B cell (primary cell): ENCODE measurements around the gene ACSF2. TPM values are rescaled to one million over a fixed set of nuclear protein-coding genes. Genes with fewer than 3 reads are reported as not detected.
"Not testable (repeated sequence)": the region's sequence is repeated elsewhere in the genome, so short reads cannot be mapped to it uniquely, and the experiment has no call there.

ENCODE experiments used
- ATAC-seq: fragments of 200-7000 bp; cut with Tn5 transposase; one replicate; pipeline ENCODE4 v1.10.0; 2021; ENCODE audit warnings: low read depth, mild to moderate bottlenecking, moderate number of reproducible peaks, moderate library complexity
- CTCF ChIA-PET: fragments of 350-600 bp; sonication (Branson Sonifier 250); formaldehyde crosslinking; loops from one replicate; lab custom pipeline; 2021; ENCODE audit warnings: antibody characterized with exemption, inconsistent platforms; lab: Charles Lee
- POLR2A ChIA-PET: fragments of 350-600 bp; sonication (Branson Sonifier 250); formaldehyde crosslinking; loops from one replicate; lab custom pipeline; 2021; ENCODE audit warnings: antibody characterized with exemption; lab: Charles Lee
- DNase-seq: peaks from one replicate; pipeline ENCODE4 v3.0.0; 2013
- H2AFZ ChIP-seq: 2 replicates; pipeline ENCODE4 v1.6.1; 2012; ENCODE audit warnings: mild to moderate bottlenecking, low read depth, low read length; ENCODE audit not compliant: insufficient read depth, poor library complexity, severe bottlenecking
- H3K27ac ChIP-seq, 2 donors: 1 replicate in 1 of 2; 2 replicates in 1 of 2; pipeline ENCODE4 v1.5.1; 2012 to 2013; ENCODE audit warnings: low read length in 2 of 2, mild to moderate bottlenecking in 2 of 2, moderate library complexity in 1 of 2
- H3K27me3 ChIP-seq, 4 experiments: fragments of 200-600 bp in 1 of 4; sonication (generic) in 1 of 4; replicated peaks in 1 of 4; 1 replicate in 2 of 4; 2 replicates in 2 of 4; pipeline versions ENCODE4 v1.6.1 to v1.7.0; 2013 to 2016; ENCODE audit warnings: low read length in 3 of 4, mild to moderate bottlenecking in 2 of 4, mixed read lengths in 1 of 4, moderate library complexity in 1 of 4; ENCODE audit not compliant: insufficient read depth in 4 of 4, control insufficient read depth in 3 of 4; ENCODE audit errors: control extremely low read depth in 1 of 4
- H3K36me3 ChIP-seq, 2 experiments: replicated peaks in 1 of 2; 1 replicate in 1 of 2; 2 replicates in 1 of 2; pipeline versions ENCODE4 v1.6.1 to v1.7.1; 2013; ENCODE audit warnings: low read length in 1 of 2; ENCODE audit not compliant: insufficient read depth in 2 of 2, control insufficient read depth in 1 of 2; ENCODE audit errors: control extremely low read depth in 1 of 2, extremely low read depth in 1 of 2
- H3K4me1 ChIP-seq, 2 donors: fragments of 200-600 bp in 1 of 2; sonication (generic) in 1 of 2; 1 replicate in 1 of 2; 2 replicates in 1 of 2; pipeline versions ENCODE4 v1.5.1 to v1.6.1; 2013 to 2017; ENCODE audit warnings: low read length in 2 of 2; ENCODE audit not compliant: control insufficient read depth in 2 of 2, insufficient read depth in 2 of 2
- H3K4me2 ChIP-seq: replicated peaks from 2 replicates; pipeline ENCODE3; 2012; ENCODE audit warnings: mild to moderate bottlenecking, low read depth, low read length; ENCODE audit not compliant: poor library complexity, severe bottlenecking
- H3K4me3 ChIP-seq, 5 experiments: fragments of 200-600 bp in 1 of 5; sonication (generic) in 1 of 5; 1 replicate in 3 of 5; 2 replicates in 2 of 5; pipeline versions ENCODE4 v1.5.1 to v1.7.0; 2011 to 2016; ENCODE audit warnings: low read length in 4 of 5, mild to moderate bottlenecking in 4 of 5, low read depth in 2 of 5, control low read depth in 1 of 5, moderate library complexity in 1 of 5; ENCODE audit not compliant: insufficient read depth in 1 of 5; ENCODE audit errors: control extremely low read depth in 1 of 5, extremely low read depth in 1 of 5
- H3K79me2 ChIP-seq: fragments of 200-600 bp; sonication (generic); one replicate; pipeline ENCODE4 v1.6.0; 2016; ENCODE audit warnings: low read length; ENCODE audit not compliant: control insufficient read depth, insufficient read depth
- H3K9ac ChIP-seq: fragments of 200-600 bp; sonication (generic); 2 replicates; pipeline ENCODE4 v1.6.1; 2017; ENCODE audit warnings: mild to moderate bottlenecking, low read length, moderate library complexity
- H3K9me3 ChIP-seq, 3 donors: one replicate each; pipeline versions ENCODE4 v1.6.1 to v1.7.1; 2013; ENCODE audit warnings: low read length in 2 of 3; ENCODE audit not compliant: control insufficient read depth in 2 of 3, insufficient read depth in 1 of 3; ENCODE audit errors: control extremely low read depth in 1 of 3
- H4K20me1 ChIP-seq: 2 replicates; pipeline ENCODE4 v1.6.0; 2012; ENCODE audit warnings: mild to moderate bottlenecking, low read length; ENCODE audit not compliant: insufficient read depth, control insufficient read depth, poor library complexity, severe bottlenecking
- H3K27ac Mint-ChIP-seq: one replicate; pipeline ENCODE4 v1.8.0; 2021; ENCODE audit warnings: mixed read lengths
- H3K27me3 Mint-ChIP-seq: one replicate; pipeline ENCODE4 v1.8.0; 2021; ENCODE audit warnings: mixed read lengths
- H3K4me1 Mint-ChIP-seq: one replicate; pipeline ENCODE4 v1.8.0; 2021; ENCODE audit warnings: mixed read lengths
- H3K4me3 Mint-ChIP-seq: one replicate; pipeline ENCODE4 v1.8.0; 2021; ENCODE audit warnings: mixed read lengths
- H3K9me3 Mint-ChIP-seq: one replicate; pipeline ENCODE4 v1.8.0; 2022; ENCODE audit warnings: mixed read lengths; ENCODE audit not compliant: insufficient read depth
- CTCF ChIP-seq: fragments of 200-600 bp; IDR thresholded peaks from one replicate; pipeline ENCODE4 v1.8.0; 2022; ENCODE audit warnings: antibody characterized with exemption, mild to moderate bottlenecking
- EZH2 ChIP-seq: IDR thresholded peaks from 2 replicates; pipeline ENCODE4 v1.6.1; 2012; ENCODE audit warnings: borderline replicate concordance, low read depth, mild to moderate bottlenecking, moderate library complexity, low read length; ENCODE audit not compliant: insufficient read depth, poor library complexity, severe bottlenecking
- WGBS: methylation state at CpG from one replicate; pipeline ENCODE4 v1.1.5; 2013; ENCODE audit warnings: missing lambda C conversion rate; ENCODE audit not compliant: insufficient coverage; 5-methylcytosine and 5-hydroxymethylcytosine counted together
- intact Hi-C: fragments of 100-400 bp; cut with micrococcal nuclease; formaldehyde crosslinking; loops from one replicate; pipeline ENCODE4 v1.10.0; 2022
- polyA plus RNA-seq: library from polyadenylated mRNA; depleted of rRNA; stranded (reverse); fragments of >200 nt; gene quantifications from 2 replicates; pipeline ENCODE4 v1.2.3, GENCODE V29; 2012
- total RNA-seq, 2 donors: library from RNA; stranded (reverse); fragments of 120-200 nt in 1 of 2; gene quantifications; 1 replicate in 1 of 2; 2 replicates in 1 of 2; pipeline versions ENCODE4 v1.2.3 to v1.2.4, GENCODE V29; 2013 to 2022

Gene ACSF2
- total and polyA plus RNA-seq, 2 donors (not counting 1 experiment from before 2014, with no cell fraction given): 59.6 to 66.1 TPM

- TF ChIP-seq CTCF (no peak), EZH2 (no peak)
- ChIA-PET CTCF (no interaction called here), POLR2A (no interaction called here)
- H3K9me3 ChIP-seq: peaks cover 0 to 9% (median 4%) of the 10 kb centered on the region in 3 donors
- intact Hi-C loops: no loop called here
- no peak overlapping the region for H3K4me2 ChIP-seq
- H3K27ac ChIP-seq: no peak overlapping the region
- H3K4me1 ChIP-seq: no peaks in the 10 kb centered on the region
- no peak overlapping the region for H3K4me3 Mint-ChIP-seq
- H3K4me3 ChIP-seq: no peak overlapping the region
- no peaks in the 10 kb centered on the region for H3K79me2 ChIP-seq
- H4K20me1 ChIP-seq: no peaks in the 10 kb centered on the region
- peaks cover 3% of the 10 kb centered on the region for H3K27me3 Mint-ChIP-seq
- H2AFZ ChIP-seq: no peak overlapping the region
- no peaks in the 10 kb centered on the region for H3K27me3 ChIP-seq
- DNase-seq (no peak), ATAC-seq (no peak)
- H3K9me3 Mint-ChIP-seq: no peaks in the 10 kb centered on the region
- no peak overlapping the region for H3K9ac ChIP-seq
- H3K27ac Mint-ChIP-seq: no peak overlapping the region
- WGBS: 100% methylated on average over 2 of the region's 3 CpGs
- no peaks in the 10 kb centered on the region for H3K36me3 ChIP-seq
- peaks cover 3% of the 10 kb centered on the region for H3K4me1 Mint-ChIP-seq
These were observed 11.2 kb upstream of the ACSF2 start for GRCh38 chr17:50414808-50415207.

- intact Hi-C loops, H3K9me3 ChIP-seq, H3K79me2 ChIP-seq, H4K20me1 ChIP-seq, DNase-seq, H3K9ac ChIP-seq, H3K4me2 ChIP-seq, H3K27me3 Mint-ChIP-seq, H3K4me3 Mint-ChIP-seq, H3K4me3 ChIP-seq, POLR2A ChIA-PET, H3K9me3 Mint-ChIP-seq, CTCF ChIA-PET, H2AFZ ChIP-seq, H3K27me3 ChIP-seq, H3K27ac ChIP-seq, ATAC-seq, H3K36me3 ChIP-seq: not testable (repeated sequence)
- peak overlapping the region; percentile 76 for H3K27ac Mint-ChIP-seq
- 96% methylated on average over 10 of the region's 10 CpGs for WGBS
- H3K4me1 ChIP-seq: peaks cover 14 to 18% of the 10 kb centered on the region in 2 donors
- peaks cover 28% of the 10 kb centered on the region for H3K4me1 Mint-ChIP-seq
These were observed 6.4 kb upstream of the ACSF2 start for GRCh38 chr17:50419577-50419976.
